Hematopoietic multipotent progenitor cell treated with erythropoietin and hydrocortisone succinate and interleukin-3 and kit ligand, for 15 days (in vitro differentiated cells): ENCODE measurements around the gene NR2F1.
A peak's percentile ranks its signal among the peaks of the same experiment; 100 is the strongest.

Experiments used
- DNase-seq: peaks from one replicate; pipeline ENCODE4 v3.0.0-alpha.2; 2015; ENCODE audit warnings: low spot score

Gene NR2F1

DNA sequence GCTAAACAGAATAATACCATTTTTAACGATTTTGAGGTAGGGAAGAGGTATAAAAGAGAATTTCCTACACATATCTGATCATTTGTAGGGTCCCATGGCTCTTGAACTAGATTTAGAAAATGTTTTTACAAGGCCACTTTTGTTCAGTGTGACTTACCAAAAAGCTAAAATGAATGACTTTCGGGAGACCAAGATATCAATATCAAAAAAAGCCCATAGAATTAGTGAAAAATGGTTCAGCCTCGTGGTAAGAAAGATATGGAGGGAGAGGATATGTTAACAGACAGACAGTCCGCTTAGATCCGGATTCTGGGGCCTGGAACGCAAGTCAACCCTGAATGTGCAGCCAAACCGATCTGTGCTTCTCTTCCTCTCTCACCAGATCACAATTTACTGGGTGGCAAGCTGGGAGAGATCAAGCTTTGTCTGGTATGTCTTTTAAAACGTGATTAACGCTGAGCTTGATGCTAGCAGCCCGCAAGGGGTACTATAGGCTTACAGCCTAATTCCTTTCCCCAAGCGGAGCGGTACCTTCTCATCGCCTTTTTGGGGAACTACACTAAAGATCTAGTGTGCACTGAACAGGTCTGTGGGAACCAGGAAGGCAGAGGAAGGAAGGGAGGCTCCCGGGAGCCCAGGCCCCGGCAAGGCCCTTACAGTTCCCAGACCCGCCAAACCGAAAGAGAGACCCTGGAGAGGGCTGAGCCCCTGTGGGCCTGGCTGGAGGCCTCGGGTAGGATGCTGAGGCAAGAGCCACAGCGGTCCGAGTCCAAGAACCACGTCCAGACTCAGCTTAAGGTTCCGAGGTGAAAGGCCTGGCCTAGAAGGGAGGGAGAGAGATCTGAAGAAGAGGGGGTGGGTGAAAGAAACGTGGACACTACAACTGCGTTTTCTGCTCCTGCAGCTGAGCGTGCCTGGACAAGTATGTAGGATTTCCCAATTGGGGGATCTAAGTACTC is 4.9 kb upstream of the NR2F1 start:
- DNase-seq: no peak

DNA sequence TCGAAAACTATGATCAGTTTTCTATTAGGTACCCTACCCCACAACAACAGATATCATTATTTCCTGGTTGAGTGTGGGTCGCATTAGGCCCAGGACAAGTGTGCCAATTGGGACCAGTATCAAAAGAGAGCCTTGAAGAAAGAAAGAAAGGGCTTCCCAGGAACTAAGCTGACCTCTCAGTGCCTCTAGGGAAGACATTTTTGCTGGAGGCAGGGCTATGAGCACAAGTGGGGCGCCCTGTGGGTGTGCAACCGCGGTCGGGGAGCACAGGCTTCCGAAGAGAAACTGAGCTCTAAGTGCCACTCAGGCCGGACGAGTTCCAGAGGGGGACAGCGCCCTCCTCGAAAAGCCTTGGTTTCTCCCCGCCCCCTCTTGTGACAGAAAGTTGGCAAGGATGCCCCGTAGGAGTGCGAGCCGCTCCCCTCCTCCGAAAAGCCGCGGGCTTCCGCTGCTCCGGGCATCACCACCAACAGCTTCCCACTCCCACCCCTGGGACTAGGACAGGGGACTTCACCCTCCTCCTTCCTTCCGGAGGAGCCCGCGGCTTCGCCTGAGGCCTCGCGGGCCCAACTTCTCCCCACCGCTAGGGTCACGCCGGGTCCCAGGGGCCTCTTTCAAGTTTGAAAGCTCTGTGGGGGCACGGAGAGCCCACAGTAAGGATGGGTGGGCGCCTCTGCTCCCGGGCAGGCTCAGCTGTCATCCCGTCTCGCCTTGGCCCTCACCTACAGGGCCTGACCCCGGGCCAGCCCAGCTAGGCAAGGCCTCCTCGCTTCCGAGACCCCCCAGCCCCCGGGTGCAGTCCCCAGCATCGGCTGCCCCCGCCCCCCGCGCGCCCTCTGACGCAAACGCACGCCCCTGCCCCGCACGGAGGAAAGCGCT is 4.0 kb upstream of the NR2F1 start:
- DNase-seq: no peak

DNA sequence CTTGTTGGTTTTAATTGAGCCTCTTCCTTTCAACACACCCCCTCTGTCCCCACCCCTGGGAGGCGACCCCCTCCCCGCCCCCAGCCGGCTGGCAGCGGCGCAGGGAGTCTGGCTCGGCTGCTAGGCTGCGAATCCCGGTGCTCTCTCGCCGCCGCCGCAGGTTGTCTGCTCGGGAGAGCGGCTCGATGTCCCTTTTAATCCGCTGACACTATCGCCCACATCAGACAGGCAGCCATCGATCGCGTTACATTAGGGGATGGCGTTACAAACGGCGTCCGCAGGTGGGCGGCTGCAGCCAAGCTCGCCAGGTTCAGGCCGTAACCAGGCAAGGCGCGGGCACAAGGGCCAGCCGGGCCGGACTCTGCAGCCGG is 3.3 kb upstream of the NR2F1 start:
- no peak for DNase-seq

DNA sequence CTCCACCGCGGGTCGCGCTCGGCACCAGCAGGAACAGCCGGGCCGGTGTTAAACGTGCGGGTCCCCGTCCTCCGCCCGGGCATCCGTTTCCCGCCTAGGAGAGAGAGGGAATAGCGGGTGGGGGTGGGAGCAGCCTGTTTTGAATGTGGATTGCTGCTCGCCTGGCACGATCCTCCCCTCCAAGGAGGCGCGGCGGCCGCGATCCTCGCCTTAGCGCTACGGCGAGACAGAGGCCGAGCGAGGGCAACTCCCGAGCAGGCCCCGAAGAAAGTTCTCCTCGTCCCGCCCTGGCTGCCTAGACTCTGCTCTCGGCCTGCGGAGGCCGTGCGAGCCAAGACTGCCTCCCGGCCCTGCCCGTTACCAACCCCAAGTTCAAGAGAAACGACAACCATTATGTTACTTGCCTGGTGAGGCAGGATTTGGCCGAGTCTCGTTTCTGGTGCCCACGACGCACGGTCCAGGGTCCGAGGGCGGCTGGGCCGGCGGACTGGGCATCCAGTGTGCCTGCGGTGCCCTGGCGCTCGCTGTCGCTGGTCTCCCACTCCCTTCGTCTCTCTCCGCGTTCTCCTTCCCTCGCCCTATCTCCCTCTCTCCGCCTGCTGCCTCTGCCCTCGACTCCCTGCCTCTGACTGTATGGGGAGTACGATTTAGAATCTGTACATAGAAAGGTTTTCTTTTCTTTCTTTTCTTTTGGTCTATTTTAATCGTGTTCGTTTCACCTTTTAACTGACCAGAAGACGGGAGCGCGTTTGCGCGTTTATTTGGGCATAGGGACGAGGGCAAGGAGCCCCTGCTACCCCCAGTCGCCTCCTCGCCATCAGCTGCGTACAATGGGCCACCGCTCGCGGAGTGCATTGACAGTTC is 2.7 kb upstream of the NR2F1 start:
- DNase-seq: no peak

DNA sequence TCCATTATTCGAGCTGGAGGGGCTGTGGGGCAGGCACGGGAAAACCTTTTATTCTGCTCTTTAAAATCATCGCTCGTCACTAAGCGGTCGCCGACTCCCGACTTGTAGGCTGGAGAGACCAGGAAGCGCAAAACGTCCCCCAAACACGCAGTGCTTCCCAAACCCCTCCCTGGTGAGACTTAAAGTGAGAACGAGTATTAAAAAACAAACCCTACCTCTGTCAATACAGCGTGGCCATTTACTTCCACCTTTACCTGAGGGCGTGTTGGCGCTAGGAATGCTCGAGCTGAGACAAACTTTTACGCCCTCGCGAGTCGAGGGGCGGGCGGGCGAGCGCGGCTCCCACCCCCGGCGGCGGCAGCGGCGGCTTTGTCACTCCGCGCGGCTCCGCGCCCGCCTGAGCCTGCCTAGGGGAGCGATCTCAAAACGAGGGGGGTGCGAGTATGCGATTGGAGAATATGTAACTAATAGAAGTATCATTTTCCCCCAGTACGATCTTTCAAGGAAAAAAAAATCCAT is 2.0 kb upstream of the NR2F1 start, which contains the start of gene NR2F1-AS1:
NR2F1-AS1 (minus strand) TSS at position 293 of the 519 bp plus-strand sequence.
- DNase-seq: no peak

DNA sequence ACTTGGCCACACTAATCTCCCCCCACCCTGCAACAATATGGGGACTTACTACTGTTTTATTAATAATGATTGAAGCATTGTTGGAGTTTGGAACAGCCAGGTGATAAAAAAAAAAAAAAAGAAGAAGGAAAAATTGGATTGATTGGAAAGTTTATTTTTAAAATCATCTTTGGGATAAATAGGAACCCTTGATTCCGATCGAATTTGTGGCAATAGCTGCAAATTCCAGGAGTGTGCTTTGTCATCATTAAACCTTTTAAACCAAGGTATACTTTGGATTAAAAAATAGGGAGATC is 907 bp upstream of the NR2F1 start:
- DNase-seq: no peak

DNA sequence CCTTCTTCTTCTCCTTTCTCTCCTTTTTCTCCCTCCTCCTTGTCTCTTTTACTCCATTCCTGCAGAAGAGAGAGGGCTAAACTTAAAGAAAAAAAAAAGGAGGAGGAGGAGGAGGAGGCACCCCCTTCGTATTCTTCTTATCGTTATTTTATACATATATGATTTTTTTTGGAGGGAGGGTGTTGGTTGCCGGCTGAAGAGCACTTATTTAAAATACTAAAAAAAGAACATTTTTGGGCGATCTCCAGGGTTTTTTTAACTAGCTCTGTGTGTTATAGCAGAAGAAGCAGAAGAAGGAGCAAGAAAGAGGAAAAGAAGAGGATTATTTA is 381 bp downstream of the NR2F1 start:
- peak; percentile 12 for DNase-seq

DNA sequence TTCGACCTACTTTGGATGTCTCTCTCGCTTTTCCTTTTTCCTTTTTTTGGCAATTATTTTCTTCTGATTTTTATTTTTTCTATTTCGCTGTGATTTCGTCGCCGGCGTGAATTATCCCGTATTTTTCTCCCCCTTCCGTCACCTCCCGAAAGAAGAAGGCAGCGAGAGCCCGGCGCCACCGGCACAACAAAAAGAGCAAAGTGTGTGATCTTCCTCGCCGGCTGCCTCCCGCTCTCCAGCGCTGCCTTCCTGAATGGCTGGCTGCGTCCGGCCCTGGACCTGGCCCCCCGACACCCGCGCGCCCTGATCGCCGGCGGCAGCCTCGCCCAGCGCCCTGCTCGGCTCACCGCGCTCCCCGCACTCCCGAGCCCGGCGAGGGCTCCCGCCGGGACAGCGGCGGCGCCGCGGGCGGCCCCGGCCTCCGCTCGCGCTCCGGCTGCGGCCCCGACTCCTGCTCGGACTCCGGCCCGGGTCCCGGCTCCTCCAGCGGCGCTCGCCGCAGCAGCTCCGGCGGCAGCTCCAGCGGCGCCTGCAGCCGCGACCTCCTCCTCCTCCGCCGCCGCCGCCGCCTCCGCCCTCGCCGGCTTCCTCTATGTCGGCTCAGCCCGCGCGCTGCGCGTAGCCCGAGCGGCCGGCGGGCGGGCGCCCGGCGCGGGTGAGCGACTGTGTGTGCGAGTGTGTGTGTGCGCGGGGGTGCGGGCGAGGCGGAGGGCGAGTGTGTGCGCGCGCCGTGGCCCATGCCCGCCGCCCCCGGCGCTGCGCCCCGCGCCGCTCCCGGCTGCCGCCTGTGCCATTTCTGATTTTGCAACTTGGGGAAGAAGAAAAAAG is 960 bp downstream of the NR2F1 start:
- DNase-seq: no peak

DNA sequence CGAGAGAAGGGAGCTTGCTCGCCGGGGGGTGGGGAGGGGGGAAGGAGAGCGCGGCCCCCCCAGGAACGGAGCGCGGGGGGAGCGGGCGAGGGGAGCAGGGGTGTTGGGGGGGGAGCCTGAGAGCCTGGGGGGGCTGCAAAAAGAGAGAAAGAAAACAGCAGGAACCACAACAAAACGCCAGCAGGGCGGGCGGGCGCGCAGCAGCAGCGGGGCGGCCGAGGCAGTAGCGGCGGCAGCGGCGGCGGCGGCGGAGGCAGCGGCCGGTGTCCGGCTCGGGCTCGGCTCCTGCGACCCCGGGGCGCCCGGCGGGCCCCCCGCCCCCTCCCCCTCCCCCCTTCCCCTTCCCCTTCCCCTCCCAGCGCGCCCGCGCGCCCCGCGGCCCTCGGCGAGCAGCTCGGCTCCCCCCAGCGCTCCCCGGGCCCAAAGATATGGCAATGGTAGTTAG is 1.6 kb downstream of the NR2F1 start:
- no peak for DNase-seq

DNA sequence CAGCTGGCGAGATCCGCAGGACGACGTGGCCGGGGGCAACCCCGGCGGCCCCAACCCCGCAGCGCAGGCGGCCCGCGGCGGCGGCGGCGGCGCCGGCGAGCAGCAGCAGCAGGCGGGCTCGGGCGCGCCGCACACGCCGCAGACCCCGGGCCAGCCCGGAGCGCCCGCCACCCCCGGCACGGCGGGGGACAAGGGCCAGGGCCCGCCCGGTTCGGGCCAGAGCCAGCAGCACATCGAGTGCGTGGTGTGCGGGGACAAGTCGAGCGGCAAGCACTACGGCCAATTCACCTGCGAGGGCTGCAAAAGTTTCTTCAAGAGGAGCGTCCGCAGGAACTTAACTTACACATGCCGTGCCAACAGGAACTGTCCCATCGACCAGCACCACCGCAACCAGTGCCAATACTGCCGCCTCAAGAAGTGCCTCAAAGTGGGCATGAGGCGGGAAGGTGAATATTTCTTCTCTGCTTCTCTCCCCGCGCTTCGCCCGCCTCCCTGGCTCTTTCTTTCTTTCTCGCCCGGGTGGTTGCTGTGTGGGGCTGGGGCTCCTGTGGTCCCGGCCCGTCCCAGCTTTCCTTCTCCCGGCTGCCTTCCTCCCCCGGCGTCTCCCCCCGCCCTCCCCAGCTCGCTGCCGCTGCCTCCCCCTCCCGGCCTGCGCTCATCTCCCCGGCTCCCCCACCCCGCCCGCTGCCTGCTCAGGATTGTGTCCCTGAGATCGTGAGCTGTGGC is 2.2 kb downstream of the NR2F1 start:
- no peak for DNase-seq

DNA sequence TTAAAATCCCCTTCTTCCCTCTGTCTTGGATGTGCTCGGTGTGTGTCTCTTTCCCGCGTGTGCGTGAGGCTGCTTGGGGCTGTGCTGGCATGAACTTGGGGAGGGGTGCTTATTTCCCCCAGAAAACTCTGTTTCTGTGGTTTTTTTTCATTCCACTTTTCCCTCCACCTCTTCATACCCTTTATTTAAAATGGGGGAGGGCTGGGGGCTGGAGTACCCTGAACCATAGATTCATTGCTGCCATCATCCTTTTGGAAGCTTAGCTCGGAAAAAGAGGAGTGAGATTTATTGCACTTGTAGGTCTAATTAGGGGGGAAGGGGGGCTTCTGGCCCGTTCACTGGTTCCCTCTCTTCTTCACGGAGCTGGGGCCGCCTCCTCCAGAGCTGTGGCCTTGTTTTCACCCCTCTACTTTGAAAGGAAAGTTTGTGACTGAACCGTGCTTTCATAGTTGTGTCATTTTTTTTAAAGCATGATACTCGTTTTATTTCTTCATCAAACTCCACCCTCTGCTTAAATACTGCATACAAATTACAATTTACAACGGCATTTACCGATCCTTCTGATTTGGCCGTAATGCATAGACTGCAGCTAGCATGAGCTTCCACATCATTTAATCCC is 2.9 kb downstream of the NR2F1 start:
- DNase-seq: no peak

DNA sequence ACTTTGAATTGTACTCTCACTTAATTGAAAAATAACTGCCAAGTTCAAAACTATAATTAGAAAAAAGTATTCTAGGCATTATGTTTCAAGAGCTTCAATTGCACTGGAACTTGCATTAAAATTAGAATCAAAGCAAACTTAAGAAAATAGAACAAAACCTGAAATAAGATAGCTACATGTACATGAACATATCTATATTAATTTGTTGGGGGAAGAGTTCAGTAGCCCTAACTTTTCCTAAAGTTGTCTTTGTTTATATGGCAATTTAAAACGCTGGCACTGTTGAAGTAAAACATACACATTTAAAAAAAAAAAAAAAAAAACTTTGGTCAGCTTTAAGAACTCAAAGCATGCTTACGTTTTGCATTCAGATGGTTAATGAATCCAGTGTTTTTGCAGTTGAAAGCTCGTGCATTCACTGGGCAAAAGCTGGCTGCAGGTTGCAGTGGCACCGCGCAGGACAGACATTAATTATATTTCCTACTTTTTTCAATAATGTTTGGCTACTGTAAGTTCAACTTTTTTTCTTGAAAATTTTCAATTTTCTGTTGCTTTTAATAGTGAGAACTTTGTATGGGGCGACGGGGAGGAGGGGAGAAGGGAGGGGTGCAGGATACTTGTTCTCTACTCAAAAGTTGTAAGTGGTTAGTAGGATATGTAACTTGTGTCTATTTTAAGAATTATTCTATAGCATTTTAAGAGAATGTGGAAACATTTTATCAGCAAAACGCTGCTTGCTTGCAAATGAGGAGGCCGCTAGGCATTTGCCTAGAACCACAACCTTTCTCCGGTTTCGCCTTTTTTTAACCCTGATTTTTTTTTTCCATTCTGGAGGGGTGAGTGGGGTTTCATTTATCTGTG is 3.9 kb downstream of the NR2F1 start:
- no peak for DNase-seq

DNA sequence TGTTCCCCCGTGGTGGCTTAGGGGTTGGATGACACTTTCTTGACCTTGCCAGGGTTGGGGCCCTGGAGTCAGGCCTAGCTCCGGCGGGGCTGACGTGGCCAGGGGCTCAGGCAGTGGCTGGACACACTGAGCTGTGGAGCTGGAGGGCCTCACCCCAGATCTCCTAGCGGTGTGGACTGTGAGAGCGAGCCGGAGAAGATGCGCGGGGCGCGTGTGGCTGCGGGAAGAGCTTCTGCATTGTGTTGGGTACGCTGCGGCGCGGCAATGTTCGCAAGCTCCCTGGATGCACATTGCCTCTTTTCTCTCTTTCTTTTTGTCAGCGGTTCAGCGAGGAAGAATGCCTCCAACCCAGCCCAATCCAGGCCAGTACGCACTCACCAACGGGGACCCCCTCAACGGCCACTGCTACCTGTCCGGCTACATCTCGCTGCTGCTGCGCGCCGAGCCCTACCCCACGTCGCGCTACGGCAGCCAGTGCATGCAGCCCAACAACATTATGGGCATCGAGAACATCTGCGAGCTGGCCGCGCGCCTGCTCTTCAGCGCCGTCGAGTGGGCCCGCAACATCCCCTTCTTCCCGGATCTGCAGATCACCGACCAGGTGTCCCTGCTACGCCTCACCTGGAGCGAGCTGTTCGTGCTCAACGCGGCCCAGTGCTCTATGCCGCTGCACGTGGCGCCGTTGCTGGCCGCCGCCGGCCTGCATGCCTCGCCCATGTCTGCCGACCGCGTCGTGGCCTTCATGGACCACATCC is 4.8 kb downstream of the NR2F1 start:
- DNase-seq: no peak

DNA sequence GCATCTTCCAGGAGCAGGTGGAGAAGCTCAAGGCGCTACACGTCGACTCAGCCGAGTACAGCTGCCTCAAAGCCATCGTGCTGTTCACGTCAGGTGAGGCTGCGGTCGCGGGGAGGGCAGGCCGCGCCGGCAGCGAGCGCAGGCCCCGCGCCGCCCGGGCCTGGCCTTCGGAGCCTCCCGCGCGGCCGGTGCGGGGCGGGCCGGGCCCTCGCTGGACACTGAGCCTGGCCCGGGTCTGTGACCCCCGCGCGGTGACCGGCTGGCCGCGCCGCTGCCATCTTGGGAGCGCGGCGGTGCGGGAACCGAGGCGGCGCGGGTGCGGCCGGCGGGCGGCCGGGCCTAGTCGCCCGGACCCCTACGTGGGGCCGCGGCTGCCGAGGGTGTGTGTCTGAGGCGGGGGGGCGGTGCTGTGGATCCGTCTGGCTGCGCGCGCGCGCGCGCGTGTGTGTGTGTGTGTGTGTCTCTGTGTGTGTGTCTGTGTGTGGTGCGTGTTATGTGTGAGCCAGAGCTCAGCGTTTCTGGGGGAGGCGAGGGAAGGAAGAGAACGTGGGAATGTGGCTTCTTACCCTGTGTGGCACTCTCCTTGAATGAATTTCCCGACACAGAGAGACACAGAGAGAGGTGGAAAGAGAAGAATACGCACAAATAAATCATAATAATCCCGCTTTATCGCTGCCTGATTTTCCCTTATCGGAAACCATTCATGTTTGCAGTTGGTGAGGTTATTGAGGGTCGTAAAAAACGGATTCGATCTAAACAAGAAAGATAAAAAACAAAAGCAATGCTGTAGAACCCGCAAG is 5.5 kb downstream of the NR2F1 start:
- no peak for DNase-seq

DNA sequence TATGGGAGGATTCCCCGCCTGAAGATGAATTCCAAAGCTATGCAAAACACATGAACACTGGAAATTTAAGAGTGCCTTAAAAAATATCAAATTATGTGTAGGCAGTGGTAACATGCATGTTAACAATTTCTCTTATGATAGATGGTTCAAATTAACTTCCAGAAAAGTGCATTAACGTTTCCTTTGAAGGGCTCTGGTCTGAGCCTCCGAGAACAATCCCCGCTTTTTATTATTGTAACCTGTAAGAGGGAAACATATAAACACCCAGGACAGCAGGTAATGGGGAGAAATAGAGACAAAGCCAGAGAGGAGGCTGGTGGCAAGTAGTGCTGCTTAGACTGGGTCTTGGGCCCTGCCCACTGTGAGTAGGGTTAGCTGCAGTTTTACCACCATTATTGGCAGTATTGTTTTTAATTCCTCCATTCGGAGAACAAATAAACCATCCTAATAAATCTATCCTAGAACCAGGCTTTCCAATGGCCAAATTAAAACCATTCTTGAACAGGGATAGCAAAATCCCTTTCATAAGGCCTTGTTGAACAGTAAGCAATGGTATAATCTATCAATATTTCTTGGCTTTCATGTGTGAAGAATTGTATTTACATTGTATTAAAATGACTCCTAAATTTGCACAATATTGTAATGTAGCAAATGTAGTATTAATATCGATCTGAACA is 6.3 kb downstream of the NR2F1 start:
- no peak for DNase-seq

DNA sequence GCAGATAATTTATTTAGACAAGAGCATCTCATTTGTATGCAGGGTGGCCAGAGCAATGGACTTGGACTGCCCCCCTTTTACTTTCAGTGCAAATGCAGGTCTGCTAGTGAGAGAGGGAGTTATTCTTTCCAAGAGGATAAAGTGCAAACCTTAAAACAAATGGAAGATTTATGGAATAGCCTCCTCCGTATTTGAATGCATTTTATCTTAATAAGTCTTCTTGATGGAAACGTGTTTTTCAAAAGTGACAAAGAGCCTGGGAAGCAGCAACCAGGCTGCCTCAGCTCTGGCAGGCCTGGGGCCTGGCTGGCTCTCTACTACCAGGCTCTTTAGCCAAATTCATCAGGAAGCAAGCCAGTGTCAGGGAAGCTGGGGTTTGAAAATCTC is 6.8 kb downstream of the NR2F1 start:
- no peak for DNase-seq

DNA sequence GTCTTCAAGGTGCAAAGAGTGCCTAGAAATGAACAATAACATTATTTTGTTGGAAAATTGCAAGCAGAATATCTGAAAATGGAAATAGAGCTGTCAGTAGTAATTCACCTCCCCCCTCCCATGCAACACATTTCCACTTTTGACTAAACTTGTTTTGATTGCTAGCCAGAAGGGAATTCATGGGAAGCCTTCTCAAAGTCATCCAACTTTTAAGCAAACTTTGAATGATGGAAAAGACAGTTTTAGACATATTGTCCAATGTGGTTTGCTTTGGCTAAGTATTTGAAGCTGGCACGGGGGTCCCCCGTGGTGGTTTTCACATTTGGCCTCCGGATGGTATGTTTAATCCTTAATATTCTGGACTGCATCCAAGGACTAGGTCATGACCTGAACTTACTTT is 7.5 kb downstream of the NR2F1 start:
- DNase-seq: no peak
